Activated gamma-delta T cell (primary cell): ENCODE results near the gene SLC36A1.

ENCODE experiments used
- DNase-seq: peaks from one replicate; lab custom pipeline; 2025; lab: John Stamatoyannopoulos, UW

Gene SLC36A1

GRCh38 chr5:151532416-151532815 lies 85.0 kb downstream of the SLC36A1 start:
- no peak for DNase-seq

DNA sequence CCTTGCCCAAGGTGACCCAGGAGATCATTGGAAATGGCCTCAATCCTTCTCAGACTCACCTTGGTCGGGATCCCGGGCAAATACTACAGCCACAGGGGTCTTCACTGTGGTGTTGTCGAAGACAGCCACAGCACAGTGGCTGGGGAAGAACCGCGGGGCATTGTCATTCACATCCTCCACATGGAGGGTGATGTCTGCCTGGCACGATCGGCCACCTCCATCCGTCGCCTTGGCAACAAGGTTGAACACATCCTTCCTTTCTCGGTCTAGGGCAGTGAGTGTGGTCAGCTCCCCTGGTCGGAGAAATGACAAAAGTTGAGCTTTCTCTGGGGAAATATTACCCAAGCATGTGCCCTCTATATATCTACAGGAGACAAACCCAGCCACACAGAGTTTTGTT lies 86.9 kb downstream of the SLC36A1 start:
- DNase-seq, result no peak

- no peak for DNase-seq
Measured at GRCh38 chr5:151537044-151537443, 89.6 kb downstream of the SLC36A1 start.

GRCh38 chr5:151541571-151541970 lies 94.2 kb downstream of the SLC36A1 start:
- no peak for DNase-seq
